Testis (tissue), 3 donors: Measurements from ENCODE around the gene SWAP70. TPM values are rescaled to one million over a fixed set of nuclear protein-coding genes. Genes with fewer than 3 reads are reported as not detected.

Experiments
- DNase-seq: peaks from one replicate; pipeline ENCODE4 v3.0.0-alpha.2; 2019
- H3K27ac ChIP-seq, 2 donors: fragments of 200-600 bp; sonication (generic); one replicate each; pipeline ENCODE4 v1.5.1; 2019
- H3K27me3 ChIP-seq: fragments of 200-600 bp; sonication (generic); one replicate; pipeline ENCODE4 v1.5.1; 2019
- H3K36me3 ChIP-seq: fragments of 200-600 bp; sonication (generic); one replicate; pipeline ENCODE4 v1.5.1; 2017; ENCODE audit warnings: low read depth; ENCODE audit errors: missing control alignments
- H3K4me1 ChIP-seq: fragments of 200-600 bp; sonication (generic); one replicate; pipeline ENCODE4 v1.5.1; 2019
- H3K4me3 ChIP-seq, 2 donors: fragments of 200-600 bp; sonication (generic); one replicate each; pipeline ENCODE4 v1.5.1; 2017 to 2019
- H3K9me3 ChIP-seq: fragments of 200-600 bp; sonication (generic); one replicate; pipeline ENCODE4 v1.5.1; 2017
- CTCF ChIP-seq, 3 experiments: fragments of 450-650 bp in 2 of 3; fragments of 200-600 bp in 1 of 3; sonication (generic) in 1 of 3; IDR thresholded peaks; one replicate each; pipeline ENCODE4 v1.5.1; 2016 to 2019; ENCODE audit warnings: antibody characterized with exemption in 3 of 3, mild to moderate bottlenecking in 2 of 3, moderate library complexity in 1 of 3
- POLR2A ChIP-seq: fragments of 450-650 bp; IDR thresholded peaks from one replicate; pipeline ENCODE4 v1.6.1; 2017; ENCODE audit warnings: antibody characterized with exemption, mild to moderate bottlenecking, moderate library complexity
- WGBS, 2 donors: methylation state at CpG; one replicate each; pipeline ENCODE4 v1.1.5; 2018; 5-methylcytosine and 5-hydroxymethylcytosine counted together
- intact Hi-C: fragments of 100-400 bp; cut with DNase I; formaldehyde crosslinking; loops from one replicate; pipeline ENCODE4 v1.15.1; 2023; ENCODE audit warnings: low total_unique reads
- polyA plus RNA-seq: library from polyadenylated mRNA; stranded (reverse); fragments of 350-450 nt; fragmentation: Illumina TruSeq; extraction: RNeasy Lipid Tissue Mini Kit (QIAGEN cat#74804); gene quantifications from one replicate; pipeline ENCODE4 v1.2.3, GENCODE V29; 2014; ENCODE audit warnings: low read depth, low replicate concordance; ENCODE audit not compliant: insufficient read depth
- total RNA-seq, 2 donors: library from RNA; depleted of rRNA; stranded (reverse); fragments of >200 nt; gene quantifications; one replicate each; pipeline ENCODE4 v1.2.3, GENCODE V29; 2016

Gene SWAP70
- total and polyA plus RNA-seq, 3 donors from 2014 or later = 10.2 to 14.7 (median 10.5) TPM

DNA sequence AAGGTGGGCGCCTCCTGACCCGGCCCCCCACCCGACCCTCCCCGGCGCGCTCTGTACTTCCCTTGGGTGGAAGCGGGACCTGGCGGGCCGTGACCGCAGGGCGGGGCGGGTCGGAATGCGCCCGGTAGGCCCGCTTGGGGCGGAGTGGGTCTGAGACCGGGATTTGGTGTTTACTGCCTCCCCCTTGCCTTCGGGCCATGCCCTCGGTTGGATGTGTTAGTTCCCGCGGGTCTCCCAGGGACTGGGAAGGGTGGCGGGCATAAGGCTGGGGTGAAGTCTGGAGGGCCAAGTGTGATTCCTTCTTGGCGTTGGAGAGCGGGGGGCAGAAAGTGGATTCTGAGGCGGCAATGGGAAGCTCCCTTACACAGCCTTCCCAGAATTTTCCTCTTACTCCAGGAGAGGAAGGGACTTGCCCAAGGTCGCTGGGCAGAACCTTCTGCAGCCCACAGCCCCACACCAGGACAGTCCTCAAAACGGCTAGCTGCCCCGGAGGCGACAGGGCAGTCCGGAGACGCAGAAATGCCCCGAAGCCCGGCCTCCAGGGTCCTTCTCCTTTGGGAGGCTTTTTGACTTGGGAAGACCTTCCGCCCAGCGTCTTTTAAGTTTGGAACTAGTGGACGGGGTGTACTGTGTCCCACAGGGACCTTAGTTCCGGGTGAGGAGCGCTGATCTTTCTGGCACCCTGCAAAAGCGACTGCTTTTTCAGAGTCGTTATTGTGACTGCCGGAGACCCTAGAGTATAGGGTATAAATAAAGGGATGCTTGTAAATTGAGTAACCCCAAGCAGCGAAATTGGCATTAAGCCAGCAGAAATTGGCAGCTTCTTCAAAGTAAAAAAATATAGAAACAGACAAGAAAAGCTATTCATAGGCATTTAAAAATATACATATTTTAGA lies 647 bp downstream of the SWAP70 start:
- no peak for TF ChIP-seq CTCF (IDR thresholded peaks at IDR 0.05)
- TF ChIP-seq POLR2A = no peak
- Histone ChIP-seq H3K4me1 (peaks cover 9% of the 10 kb centered on the region), H3K27me3 (no peaks in the 10 kb centered on the region), H3K9me3 (no peaks in the 10 kb centered on the region), H3K27ac (peak overlapping the region; percentile 94 to 95), H3K4me3 (peak overlapping the region; percentile 81 to 98), H3K36me3 (no peaks in the 10 kb centered on the region)
- intact Hi-C loops = no loop called here
- DNase-seq = peak; percentile 28
- WGBS, 2 donors = 1 to 3% methylated on average over 13 to 34 of the region's 43 CpGs

- H3K27ac ChIP-seq = no peak overlapping the region
- peaks cover 9% of the 10 kb centered on the region for H3K4me1 ChIP-seq
These were observed 1.9 kb downstream of the SWAP70 start for GRCh38 chr11:9665749-9666148.

DNA sequence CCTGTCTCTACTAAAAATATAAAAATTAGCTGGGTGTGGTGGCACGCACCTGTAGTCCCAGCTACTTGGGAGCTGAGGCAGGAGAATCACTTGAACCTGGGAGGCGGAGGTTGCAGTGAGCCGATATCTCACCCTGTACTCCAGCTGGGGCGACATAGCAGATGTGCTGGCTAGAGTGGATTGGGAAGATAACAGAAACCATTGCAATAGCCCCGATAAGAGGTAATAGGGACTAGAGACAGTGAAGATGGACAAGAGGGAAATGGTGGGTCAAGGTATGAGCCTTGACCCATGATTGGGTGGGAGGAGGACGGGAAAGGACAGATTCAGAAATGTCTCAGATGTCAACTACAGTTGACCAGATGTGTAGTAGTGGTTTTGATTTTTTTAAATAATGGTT lies 6.1 kb downstream of the SWAP70 start:
- H3K27me3 ChIP-seq = no peaks in the 10 kb centered on the region
- no peak overlapping the region for H3K4me3 ChIP-seq
- peaks cover 2% of the 10 kb centered on the region for H3K4me1 ChIP-seq
- intact Hi-C loops = no loop called here
- no peaks in the 10 kb centered on the region for H3K9me3 ChIP-seq
- no peak overlapping the region for H3K27ac ChIP-seq
- 83 to 95% methylated on average over 6 of the region's 6 CpGs for WGBS, 2 donors
- TF ChIP-seq CTCF (IDR thresholded peaks at IDR 0.05) = no peak
- TF ChIP-seq POLR2A = no peak
- no peaks in the 10 kb centered on the region for H3K36me3 ChIP-seq
- DNase-seq = no peak

More at GRCh38 chr11:9665749-9666148, 1.9 kb downstream of the SWAP70 start:
- DNase-seq = no peak
- H3K36me3 ChIP-seq = no peaks in the 10 kb centered on the region
- H3K4me3 ChIP-seq = no peak overlapping the region
- 87 to 97% methylated on average over 2 of the region's 2 CpGs for WGBS, 2 donors
- intact Hi-C loops = no loop called here
- TF ChIP-seq CTCF (IDR thresholded peaks at IDR 0.05) (no peak), POLR2A (no peak)
- H3K9me3 ChIP-seq = no peaks in the 10 kb centered on the region
- no peaks in the 10 kb centered on the region for H3K27me3 ChIP-seq

DNA sequence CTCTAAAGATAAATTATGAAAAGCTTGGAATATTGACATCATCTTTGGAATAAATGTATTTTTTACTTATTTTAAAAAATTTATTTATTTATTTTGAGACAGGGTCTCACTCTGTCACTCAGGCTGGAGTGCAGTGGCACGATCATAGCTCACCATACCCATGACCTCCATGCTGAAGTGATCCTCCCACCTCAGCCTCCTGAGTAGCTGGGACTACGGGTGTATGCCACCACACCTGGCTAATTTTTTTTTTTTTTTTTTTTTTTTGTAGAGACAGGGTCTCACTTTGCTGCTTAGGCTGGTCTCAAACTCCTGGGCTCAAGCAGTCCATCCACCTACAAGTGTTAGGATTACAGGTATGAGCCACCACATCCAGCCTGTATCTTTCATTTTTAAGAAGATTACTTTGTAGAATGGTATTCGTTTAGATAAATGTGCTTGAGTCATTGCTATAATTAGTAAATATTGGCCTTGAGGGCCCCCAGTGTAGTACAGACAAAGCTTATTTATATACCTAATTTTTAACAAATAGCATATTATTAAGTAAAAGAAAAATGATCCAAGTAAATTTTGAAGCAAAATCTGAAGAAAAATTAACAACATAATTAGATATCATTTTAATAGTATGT lies 8.5 kb downstream of the SWAP70 start:
- Histone ChIP-seq H3K4me1 (no peaks in the 10 kb centered on the region), H3K9me3 (no peaks in the 10 kb centered on the region), H3K27ac (no peak overlapping the region), H3K36me3 (no peaks in the 10 kb centered on the region), H3K27me3 (no peaks in the 10 kb centered on the region), H3K4me3 (no peak overlapping the region)
- 77 to 85% methylated on average over 3 of the region's 3 CpGs for WGBS, 2 donors
- DNase-seq = no peak
- TF ChIP-seq POLR2A (no peak), CTCF (IDR thresholded peaks at IDR 0.05) (no peak)
- intact Hi-C loops = no loop called here
